ENCODE results near the gene ASPRV1.
"Not testable (repeated sequence)": the region's sequence is repeated elsewhere in the genome, so short reads cannot be mapped to it uniquely, and the experiment has no call there.

The ASPRV1 gene

DNA sequence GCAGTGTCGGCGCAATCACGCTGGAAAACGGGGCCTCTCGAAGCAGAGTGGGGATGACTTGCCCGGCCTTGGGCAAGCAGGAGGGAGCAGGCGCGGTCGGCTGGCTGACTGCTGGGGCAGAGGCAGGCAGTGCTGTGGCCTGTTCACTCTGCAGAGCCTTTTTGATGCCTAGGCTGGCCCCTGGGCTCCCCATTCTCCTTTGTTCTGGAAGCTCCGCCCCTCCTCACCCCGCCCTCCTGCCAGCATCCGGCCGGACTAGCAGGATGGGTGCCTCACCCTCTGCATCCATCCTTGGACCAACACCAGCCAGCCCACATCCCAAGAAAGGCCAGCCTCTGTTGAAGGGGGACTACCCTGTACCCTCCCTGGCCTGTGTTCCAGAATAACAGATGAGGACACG, at the start of gene ASPRV1:
Gene ASPRV1, minus strand, starts transcription at position 136 of the 400 bp plus-strand sequence. CDS start 195 bp downstream, outside the sequence.
- no peak for DNase-seq

DNA sequence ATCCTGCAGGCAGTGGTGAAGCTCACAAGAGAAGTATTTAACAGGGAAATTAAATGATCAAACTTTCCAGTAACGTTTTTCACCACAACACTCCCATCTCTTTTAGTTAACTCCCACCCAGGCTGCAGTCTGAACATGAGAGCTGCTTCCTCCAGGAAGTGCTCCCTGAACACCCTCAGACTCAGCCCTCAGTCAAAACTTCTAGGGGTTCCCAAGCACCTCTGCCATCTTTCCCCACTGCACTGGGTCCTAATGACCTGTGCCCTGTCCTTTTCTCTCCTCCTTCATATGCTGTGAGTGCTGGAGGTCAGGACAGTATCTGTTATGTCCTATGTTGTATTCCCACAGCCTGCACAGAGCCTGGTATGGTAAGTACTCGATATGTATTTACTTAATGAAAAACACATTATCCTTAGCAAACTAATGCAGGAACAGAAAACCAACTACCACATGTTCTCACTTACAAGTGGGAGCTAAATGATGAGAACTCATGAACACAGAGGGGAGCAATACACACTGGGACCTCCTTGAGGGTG, 49.2 kb upstream of the ASPRV1 start:
- no peak for DNase-seq

DNA sequence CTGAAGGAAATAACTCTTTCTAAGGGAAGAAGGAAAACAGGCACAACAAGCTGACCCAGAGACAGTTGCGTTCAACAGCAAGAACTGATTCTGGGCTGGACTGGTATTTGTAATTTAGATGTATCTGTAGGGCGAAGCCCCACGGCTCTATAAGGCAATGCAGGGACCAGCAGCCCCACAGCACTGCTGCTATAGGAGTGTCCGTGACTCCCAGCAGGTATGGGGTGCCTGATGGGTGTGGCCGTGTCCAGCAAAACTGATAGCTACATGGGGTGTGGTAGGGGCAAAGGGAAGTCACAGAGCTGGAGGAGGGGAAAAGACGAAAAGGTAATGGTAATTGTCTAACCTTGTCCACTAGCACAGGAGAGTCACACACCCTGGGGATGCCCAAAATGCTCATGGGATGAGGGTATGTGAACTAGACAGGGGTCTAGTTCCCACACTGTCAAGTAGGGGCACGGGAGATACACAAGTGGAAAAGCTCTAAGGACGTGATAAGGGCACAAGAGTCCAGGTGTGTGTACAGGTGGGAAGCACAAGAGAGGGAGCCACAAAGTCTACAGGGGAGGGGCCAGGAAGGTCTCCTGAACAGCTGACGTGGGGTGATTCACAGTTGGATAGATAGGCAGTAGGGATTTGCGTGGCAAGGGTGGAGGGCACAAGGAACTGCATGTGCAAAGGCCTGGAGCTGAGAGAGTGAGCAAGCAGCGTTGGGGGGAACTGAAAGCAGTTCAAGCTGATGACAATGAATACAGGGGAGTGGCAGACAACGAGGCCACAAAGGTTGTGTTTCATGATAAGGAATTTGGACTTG, 48.5 kb upstream of the ASPRV1 start:
- DNase-seq, result no peak

DNA sequence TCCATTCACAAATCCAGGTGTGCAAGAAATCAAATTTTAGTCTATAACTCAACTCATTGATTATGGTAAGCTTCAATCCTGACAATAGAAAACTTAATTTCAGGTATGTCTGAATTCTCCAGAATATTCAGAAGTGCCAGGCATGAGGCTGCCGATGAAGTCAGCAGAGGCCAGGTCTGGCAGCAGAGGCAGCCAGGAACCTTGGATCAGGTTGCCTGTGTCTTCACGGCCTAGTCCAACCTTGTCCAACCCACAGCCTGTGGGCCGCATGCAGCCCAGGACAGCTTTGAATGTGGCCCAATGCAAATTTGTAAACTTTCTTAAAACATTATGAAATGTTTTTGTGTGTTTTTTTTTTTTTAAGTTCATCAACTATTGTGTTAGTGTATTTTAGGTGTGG, 46.9 kb upstream of the ASPRV1 start:
- no peak for DNase-seq

DNA sequence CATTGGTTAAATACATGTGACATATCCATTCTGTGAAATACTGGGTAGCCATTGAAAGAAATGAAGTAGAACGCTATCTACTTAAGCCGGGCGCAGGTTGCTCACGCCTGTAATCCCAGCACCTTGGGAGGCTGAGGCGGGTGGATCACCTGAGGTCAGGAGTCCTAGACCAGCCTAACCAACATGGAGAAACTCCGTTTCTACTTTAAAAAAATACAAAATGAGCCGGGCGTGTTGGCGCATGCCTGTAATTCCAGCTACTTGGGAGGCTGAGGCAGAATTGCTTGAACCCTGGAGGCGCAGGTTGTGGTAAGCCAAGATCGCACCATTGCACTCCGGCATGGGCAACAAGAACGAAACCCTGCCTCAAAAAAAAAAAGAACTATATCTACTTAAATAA, 45.7 kb upstream of the ASPRV1 start:
- no peak for DNase-seq

DNA sequence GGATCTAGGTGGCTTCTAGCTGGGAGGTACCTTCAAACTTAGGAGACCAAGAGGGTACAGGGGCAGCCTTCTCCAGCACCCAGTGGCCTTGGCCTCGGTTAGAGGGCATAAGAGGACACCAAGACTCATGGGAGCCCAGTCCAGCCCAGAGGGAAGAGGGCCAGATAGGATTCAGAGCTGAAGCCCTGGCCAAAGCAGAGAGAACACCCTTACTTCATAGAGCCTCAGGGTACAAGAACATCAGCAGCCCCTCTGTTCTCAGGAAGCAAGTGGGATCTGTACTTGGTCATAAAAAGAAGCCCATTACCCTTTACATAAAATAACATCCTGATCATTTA, 45.0 kb upstream of the ASPRV1 start:
- no peak for DNase-seq

DNA sequence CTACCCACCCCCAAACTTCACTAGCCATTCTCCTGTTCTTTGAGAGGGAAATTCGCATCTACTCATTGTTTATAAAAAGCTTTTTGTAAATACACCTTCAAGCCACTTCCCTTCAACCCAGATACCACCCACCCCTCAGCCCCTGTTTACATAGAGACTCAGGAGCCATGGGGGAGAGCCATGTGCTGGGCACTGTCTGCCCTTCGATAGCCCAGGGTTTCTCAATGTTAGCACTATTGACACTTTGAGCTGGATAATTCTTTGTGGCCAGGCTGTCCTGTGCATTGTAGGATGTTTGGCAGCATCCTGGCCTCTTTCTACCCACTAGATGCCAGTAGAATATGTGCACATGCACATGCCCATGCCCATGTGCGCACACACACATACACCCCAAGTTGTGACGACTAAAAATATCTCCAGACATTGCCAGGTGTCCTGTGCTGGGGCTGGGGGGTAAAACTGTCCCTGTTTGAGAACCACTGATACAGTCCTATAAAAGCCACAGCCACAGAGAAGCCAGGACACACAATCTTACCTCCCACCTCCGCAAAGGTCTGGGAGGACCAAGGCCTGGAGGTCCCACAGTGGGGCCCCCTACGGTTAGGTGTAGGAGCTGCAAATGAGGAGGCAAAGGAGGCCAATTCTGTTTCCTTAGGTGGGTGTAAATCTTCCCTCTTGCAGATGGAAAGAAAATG, 44.5 kb upstream of the ASPRV1 start:
- DNase-seq, result no peak

DNA sequence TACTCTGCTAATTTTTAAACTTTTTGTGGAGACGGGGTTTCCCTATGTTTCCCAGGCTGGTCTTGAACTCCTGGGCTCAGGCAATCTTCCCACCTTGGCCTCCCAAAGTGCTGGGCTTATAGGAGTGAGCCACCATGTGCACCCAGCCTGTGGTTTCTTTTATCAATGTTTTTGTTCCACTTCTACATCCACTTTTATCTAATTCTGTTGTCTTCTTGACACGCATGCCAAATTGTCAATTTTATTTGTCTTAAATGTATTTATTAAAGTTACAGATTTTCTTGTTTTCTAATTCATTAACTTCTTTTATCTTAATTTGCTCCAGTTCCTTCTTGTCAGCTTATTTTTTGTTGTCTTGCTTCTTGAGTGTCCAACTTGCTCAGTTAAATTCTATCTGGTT, 43.8 kb upstream of the ASPRV1 start:
- DNase-seq, result no peak

DNA sequence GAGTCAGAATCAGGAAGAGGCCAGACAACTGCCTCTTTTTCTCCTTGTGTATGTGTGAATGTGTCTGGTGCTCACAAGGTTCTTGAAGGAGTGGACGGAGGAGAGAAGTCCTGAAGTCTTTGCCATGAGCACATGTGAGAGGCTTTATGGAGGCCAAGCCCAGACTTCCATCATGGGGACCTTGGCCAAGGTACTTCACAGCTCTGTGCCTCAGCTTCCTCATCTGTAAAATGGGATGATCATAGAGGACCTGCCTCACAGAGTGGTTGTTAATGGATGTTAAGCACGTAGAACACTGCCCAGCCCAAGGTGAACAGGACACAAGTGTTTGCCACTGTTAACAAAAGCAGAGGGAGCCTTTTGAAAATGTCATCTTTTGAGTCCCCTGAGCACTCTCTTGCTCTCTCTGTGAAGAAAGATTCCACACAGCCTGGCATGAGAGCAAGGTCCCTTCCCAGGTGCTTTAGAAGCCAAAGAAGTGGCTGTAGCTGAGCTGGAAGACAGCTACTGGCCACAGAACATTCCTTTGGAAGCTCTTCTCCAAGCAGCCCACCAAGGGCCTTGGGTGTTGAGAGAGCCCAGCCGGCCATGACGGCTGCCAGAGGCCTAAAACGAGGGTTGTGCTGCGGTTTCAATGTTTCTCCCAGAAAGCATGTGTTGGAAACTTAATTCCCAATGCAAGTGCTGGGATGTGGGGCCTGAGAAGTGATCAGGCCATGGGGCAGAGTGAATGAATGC, 41.8 kb upstream of the ASPRV1 start:
- no peak for DNase-seq

DNA sequence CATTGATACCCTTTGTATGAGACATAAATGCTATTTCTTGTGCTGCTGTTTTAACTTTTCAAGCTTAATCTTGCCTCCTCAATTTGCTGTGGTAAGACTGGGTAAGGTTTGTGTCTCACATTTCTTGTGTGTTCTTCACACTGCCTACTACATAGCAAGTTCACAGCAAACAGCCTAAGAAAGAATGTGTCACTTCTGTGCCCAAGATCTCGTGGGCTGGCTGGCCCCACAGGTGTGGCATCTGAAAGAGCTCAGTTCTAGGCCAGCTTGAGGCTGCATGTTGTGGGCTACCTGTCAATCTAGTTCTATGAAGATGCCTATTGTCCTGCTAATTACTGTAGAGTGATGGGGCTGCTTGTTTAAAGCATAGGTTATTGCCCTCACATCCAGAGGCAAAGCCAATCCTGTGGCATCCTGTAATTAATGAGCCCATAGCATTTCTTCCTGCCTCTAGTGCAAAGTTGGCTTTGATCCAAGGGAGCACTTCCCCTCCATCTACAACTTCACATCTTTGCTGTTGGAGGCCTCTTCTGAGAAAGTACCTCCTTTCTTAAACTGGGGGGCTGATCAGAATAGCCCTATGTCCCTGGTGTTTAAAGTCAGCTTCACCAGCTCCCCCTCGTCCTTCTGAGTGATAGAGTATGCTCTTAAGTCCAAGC, 40.9 kb upstream of the ASPRV1 start:
- DNase-seq, result no peak

DNA sequence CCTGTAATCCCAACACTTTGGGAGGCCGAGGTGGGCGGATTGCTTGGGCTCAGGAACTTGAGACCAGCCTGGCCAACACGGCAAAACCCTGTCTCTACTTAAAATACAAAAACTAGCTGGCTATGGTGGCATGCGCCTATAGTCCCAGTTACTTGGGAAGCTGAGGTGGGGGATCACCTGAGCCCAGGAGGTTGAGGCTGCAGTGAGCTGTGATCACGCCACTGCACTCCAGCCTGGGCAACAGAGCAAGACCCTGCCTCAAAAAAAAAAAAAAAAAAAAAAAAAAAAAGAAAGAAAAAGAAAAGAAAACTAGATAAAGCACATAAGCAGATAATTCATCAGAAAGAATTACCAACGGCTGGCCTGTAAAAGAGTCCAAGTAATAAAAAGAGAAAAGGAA, 39.1 kb upstream of the ASPRV1 start:
- DNase-seq, result not testable (repeated sequence)

DNA sequence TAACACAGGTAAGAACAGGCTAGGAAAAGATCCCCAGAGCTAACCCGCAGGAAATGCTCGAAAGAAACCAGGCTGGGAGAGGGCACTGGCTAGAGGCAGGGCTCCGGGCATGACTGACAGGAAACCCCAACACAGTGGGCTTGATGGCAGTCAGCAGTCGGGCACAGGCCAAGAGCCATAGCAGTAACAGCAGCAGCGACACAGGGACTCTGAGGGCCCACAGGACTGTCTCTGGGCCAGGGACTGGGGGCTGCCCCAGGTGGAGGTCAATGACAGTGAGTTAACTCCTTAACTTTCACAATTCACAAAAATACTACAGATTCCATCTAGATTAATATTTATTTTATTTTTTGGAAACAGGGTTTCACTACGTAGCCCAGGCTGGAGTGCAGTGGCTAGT, 37.3 kb upstream of the ASPRV1 start:
- DNase-seq, result no peak

DNA sequence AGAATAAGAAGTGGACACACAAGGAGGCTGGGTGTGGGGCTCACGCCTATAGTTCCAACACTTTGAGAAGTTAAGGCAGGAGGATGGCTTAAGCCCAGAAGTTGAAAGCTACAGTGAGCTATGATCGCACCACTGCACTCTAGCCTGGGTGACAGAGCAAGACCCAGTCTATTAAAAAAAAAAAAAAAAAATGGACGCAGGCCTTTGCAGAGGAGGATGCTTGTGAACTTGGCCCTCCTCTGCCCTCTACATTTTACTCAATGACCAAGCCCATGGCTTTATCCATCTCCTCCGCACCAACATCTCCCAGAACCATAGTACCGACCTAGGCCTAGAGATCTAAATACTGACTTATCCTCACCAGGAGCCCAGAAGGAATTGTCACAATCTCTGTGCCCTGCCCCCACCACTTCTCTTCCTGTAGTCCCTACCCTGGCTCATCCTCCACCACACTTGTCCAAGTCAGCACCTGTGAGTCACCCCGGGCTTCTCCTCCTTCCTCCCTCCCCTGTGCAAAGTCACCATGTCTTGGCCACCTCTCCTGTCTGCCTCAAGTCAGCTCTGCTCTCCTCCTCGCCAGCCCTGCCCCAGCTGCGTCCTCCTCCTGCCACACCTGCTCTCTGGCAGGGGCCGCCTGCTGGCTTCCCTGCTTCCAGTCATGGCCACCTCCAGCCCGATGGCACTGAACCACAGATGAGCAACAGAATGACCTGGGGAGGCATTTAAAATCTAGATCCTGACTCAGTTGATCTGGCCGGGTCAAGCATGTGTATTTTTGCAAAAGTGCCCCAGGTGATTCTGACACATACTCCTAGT, 35.8 kb upstream of the ASPRV1 start:
- DNase-seq, result peak; percentile 38

DNA sequence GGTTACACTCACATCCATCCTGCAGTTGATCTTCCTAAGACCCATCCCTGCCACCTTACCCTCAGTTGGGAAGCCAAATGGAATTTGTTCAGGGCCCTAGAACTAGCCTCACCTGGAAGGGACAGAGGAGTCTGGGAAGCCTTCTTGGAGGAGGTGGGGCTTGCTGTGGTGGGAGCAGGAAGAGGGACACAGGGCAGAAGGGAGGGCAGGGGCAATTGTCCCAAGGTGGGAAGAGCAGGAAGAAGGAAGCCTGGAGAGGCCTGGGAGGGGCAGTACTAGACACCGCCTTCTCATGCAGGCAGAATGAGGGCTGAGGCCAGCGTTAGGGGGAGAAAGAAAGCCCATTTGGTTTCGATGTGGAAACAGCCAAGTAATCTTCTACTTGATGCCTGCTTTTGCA, 34.1 kb upstream of the ASPRV1 start:
- DNase-seq, result no peak

DNA sequence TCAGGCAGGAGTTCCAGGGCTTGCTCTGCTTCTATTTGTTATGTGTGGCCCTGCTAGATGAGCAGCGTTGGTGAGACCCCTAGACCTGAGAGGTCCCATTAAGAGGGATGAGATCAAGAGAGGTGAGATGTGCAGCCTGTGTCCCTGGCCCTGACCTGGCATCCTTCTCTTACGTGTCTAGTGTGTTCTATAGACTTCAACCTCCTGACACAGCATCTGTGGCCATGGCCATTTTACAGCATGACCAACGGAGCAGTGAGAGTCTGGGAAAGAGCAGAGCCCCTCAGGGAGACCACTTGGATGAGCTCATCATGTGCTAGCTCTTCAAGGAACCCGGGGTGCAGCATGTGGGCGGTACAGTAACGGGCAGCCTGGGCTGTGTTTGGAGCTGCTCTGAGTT, 32.7 kb upstream of the ASPRV1 start:
- no peak for DNase-seq

DNA sequence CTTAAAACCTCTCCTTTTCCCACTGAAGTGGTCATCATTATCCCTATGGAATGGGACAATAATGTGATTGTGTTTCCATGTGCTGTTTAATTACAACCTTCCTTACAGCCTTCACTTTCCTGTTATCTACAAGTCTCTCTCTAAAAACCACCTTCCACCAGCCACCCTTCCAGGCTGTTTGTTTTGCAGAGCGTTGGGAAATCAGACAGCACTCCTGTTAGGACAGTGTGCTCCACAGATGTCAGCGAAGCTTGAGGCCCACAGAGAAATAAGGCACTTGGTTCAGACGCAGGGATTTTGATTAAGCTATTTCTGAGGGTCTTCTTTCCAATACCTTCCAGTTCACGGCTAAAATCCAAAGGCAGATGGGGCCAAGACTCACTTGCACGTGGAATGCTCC, 32.3 kb upstream of the ASPRV1 start:
- no peak for DNase-seq

DNA sequence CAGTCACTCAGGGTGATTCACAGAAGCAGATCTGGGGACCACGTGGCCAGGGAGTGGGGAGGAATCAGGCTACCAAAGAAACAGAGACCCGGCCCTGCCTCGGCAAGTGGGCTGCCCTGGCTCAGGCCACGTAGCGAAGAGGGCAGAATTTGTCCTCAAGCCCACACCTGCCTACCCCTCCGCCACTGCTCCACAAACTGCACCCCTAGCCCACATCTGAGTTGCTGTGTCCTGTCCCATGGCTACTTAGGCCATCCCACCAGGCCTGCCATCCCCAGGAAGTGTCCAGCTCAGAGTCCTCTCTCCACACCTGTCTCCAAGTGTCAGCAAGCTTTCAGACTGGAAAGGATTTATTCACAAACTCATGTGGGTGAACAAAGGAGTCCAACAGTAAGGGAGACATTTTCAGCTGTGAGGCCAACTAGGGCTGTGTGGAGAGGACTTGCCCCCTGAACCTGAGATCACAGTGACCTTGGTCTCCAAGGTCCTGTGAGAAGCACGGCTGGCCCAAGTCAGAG, 31.7 kb upstream of the ASPRV1 start:
- no peak for DNase-seq

DNA sequence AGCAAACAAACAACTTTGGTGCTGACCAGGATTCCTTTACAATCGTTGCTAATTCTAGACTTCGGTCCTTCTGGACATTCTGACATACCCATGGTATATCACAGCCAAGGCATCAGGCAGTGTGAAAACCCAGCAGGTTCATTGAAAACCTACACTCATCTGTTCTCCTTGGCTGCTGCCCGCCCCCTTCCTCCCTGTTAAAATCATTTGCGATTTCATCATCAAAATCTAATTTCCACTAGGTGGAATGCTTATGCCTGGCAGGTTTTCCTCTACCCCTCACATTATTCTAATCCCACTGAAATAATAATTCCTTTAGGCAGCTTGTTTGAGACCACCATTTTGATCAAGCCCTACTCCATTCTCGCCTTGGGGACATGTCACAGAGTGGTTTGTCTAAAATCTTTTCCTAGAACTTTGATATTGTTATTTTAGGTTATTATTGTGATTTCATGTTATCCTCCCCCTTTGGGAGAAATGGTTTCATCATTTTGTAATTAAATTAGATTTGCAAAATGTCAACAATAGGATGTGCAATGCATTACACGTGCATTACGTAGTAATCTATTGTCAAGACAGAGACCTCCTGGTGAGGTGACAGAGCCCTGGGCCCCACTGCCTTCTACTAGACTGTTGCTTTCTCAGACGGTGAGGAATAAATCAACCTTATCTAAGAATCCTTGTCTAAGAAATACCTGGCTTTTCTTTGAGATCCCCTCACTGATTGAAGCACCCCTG, 31.0 kb upstream of the ASPRV1 start:
- DNase-seq, result no peak

DNA sequence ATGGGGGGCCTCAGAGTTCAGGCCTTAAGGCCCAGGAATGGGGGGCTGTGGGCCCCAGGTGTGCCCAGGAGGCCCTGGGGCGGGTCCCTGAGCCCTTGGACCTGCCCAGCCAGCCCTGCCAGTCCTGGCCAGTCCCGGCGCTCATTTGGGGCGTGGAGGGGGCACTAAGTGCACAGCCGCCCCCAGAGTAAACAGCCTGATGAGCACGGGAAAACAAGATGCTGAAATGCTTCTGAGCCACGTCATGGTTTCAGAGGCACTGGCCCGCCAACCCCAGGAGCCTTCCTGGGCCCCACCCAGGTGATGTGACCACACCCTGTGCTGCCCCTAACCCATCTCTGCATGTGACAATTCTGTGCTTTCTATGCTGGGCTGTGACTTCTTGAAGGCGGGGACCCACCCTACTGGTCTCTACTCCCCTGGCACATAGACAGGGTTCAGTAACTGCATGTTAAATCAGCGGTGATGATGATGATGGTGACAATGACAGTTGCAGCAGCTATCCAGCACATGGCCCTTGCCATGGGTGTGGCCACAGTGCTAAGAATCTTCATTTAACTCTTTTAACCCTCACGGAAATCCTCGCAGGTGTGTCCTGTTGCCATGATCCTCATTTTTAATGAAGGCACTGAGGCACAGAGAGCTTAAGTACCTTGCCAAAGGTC, 28.1 kb upstream of the ASPRV1 start:
- no peak for DNase-seq

DNA sequence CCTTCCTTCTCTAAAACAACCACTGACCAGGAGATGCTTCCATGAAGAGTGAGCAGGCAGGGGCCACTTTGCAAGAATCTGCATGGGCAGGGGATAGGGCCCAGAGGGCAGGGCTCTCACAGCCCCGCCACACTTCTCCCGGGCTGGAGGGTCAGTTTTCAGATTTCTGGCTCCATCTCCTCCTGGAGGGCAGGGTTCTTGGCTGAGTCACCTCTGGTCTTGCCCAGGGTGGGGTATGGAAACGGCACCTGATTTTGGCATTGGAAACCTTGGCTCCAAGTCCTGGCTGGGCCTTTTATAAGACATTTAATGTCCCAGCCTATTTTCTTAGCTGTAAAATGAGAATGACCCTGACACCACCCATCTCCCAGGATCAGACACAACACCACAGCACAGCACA, 27.6 kb upstream of the ASPRV1 start:
- no peak for DNase-seq

Data from activated CD4-positive, alpha-beta T cell treated with anti-CD3 and anti-CD28 coated beads, Interleukin-2, Interleukin-6, amounts not matched to agents 100 ng/mL and 50 ng/mL, durations not matched to agents 16 hours and 8 hours (primary cell).